Smooth muscle cell (in vitro differentiated cells): ENCODE data around the gene KHDC4. TPM values are rescaled to one million over a fixed set of nuclear protein-coding genes. Genes with fewer than 3 reads are reported as not detected.

Experiments
- DNase-seq: peaks from one replicate; lab custom pipeline; 2025; ENCODE audit not compliant: unreplicated experiment; lab: John Stamatoyannopoulos, UW
- H2AFZ ChIP-seq: fragments of 200-600 bp; sonication (generic); 2 replicates; pipeline ENCODE4 v1.6.0; 2016; ENCODE audit warnings: antibody characterized with exemption, low read depth, mild to moderate bottlenecking
- H3F3A ChIP-seq: fragments of 200-600 bp; sonication (generic); 2 replicates; pipeline ENCODE4 v1.6.0; 2017; ENCODE audit warnings: antibody characterized with exemption, low read depth
- H3K27ac ChIP-seq: fragments of 200-600 bp; sonication (generic); 2 replicates; pipeline ENCODE4 v1.5.1; 2016; ENCODE audit warnings: low read depth, mild to moderate bottlenecking
- H3K27me3 ChIP-seq: fragments of 200-600 bp; sonication (generic); 2 replicates; pipeline ENCODE4 v1.6.1; 2016; ENCODE audit warnings: low read depth, mild to moderate bottlenecking
- H3K36me3 ChIP-seq: fragments of 200-600 bp; sonication (generic); 2 replicates; pipeline ENCODE4 v1.5.1; 2016; ENCODE audit warnings: low read depth
- H3K4me1 ChIP-seq: fragments of 200-600 bp; sonication (generic); 2 replicates; pipeline ENCODE4 v1.5.1; 2016; ENCODE audit warnings: low read depth
- H3K4me2 ChIP-seq: fragments of 200-600 bp; sonication (generic); 2 replicates; pipeline ENCODE4 v1.6.0; 2016; ENCODE audit warnings: mild to moderate bottlenecking
- H3K4me3 ChIP-seq: fragments of 200-600 bp; sonication (generic); 2 replicates; pipeline ENCODE4 v1.5.1; 2016; ENCODE audit warnings: mild to moderate bottlenecking
- H3K79me2 ChIP-seq: fragments of 200-600 bp; sonication (generic); 2 replicates; pipeline ENCODE4 v1.6.0; 2016; ENCODE audit warnings: low read depth, mild to moderate bottlenecking
- H3K9ac ChIP-seq: fragments of 200-600 bp; sonication (generic); 2 replicates; pipeline ENCODE4 v1.6.0; 2016; ENCODE audit warnings: low read depth
- H3K9me3 ChIP-seq: fragments of 200-600 bp; sonication (generic); replicated peaks from 2 replicates; pipeline ENCODE4 v1.5.1; 2016; ENCODE audit warnings: low read depth
- H4K20me1 ChIP-seq: fragments of 200-600 bp; sonication (generic); 2 replicates; pipeline ENCODE4 v1.6.0; 2016; ENCODE audit warnings: low read depth
- whole genome bisulfite sequencing: methylation state at CpG from one replicate; pipeline ENCODE4 v1.1.7; 2016; ENCODE audit warnings: low lambda C conversion rate; 5-methylcytosine and 5-hydroxymethylcytosine counted together
- polyA plus RNA-seq: library from polyadenylated mRNA; unstranded; fragments of >200 nt; fragmentation: Nextera tagmentation; extraction: Ambion mirVana; gene quantifications from 2 replicates; pipeline ENCODE4 v1.2.1, GENCODE V29; 2016
- total RNA-seq: library from RNA; depleted of rRNA; stranded (reverse); fragments of >200 nt; gene quantifications from 2 replicates; pipeline ENCODE4 v1.2.3, GENCODE V29; 2014
- TF ChIP-seq, protein P1 (sequence below): fragments of 200-600 bp; sonication (generic); IDR thresholded peaks from 2 replicates; pipeline ENCODE4 v1.5.1; 2017; ENCODE audit warnings: borderline replicate concordance, mild to moderate bottlenecking, antibody characterized with exemption; ENCODE audit not compliant: insufficient read depth, poor library complexity, severe bottlenecking

The KHDC4 gene
- total and polyA plus RNA-seq, 2 experiments from 2014 or later: 14.9 to 41.7 TPM

DNA sequence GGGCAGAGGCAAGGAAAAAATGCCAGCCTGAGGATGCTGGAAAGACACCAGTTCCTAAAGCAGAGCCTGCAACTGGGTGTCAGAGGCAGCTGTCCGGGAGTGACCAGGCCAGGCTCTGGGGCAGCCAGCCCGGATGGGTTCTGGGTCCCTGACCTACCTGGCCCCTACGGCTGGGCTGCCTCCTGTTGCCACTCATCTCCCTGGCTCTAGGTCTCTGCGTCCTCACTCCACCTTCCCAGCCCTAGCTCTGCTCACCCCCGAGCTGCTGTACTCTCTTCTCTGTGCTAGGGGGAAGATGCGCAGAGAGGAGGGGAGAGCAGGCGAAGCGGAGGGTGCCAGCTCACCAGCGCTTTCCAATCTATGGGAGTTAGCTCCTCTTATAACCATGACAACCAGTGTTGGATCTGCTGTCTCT, 35.2 kb upstream of the KHDC4 start:
- WGBS: 97% methylated on average over 9 of the region's 9 CpGs
- H3K4me3 ChIP-seq: no peak overlapping the region
- no peak overlapping the region for H3K4me2 ChIP-seq
- H3K9ac ChIP-seq: no peak overlapping the region
- no peak overlapping the region for H2AFZ ChIP-seq
- peaks cover 36% of the 10 kb centered on the region for H3K4me1 ChIP-seq
- peak overlapping the region; percentile 76 for H3K27ac ChIP-seq
- no peak for DNase-seq
- peaks cover 80% of the 10 kb centered on the region for H3K79me2 ChIP-seq
- H3K27me3 ChIP-seq: no peaks in the 10 kb centered on the region
- TF ChIP-seq, protein P1, sequence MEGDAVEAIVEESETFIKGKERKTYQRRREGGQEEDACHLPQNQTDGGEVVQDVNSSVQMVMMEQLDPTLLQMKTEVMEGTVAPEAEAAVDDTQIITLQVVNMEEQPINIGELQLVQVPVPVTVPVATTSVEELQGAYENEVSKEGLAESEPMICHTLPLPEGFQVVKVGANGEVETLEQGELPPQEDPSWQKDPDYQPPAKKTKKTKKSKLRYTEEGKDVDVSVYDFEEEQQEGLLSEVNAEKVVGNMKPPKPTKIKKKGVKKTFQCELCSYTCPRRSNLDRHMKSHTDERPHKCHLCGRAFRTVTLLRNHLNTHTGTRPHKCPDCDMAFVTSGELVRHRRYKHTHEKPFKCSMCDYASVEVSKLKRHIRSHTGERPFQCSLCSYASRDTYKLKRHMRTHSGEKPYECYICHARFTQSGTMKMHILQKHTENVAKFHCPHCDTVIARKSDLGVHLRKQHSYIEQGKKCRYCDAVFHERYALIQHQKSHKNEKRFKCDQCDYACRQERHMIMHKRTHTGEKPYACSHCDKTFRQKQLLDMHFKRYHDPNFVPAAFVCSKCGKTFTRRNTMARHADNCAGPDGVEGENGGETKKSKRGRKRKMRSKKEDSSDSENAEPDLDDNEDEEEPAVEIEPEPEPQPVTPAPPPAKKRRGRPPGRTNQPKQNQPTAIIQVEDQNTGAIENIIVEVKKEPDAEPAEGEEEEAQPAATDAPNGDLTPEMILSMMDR: no peak
- no peaks in the 10 kb centered on the region for H3K36me3 ChIP-seq
- peaks cover 4% of the 10 kb centered on the region for H3F3A ChIP-seq
- H4K20me1 ChIP-seq: peaks cover 98% of the 10 kb centered on the region
- no peaks in the 10 kb centered on the region for H3K9me3 ChIP-seq

DNA sequence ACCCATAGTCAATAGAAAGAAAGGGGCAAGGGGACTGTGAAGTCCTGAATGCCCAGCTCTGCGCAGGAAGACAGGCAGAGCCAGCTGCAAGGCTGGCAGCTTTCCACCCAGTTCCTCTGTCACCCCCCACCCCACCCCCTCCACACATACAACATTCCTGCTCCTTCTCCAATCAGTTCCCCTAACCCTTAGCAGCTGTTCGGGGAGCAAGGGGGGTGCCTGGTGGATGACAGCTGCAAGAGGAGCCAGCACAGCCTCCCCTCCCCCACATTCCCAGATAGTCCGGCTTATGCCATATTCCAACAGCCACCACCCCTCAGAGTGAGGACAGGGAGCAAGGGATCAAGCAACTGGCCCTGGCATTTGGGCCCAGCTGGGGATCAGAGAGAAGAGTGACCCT, 34.5 kb upstream of the KHDC4 start:
- DNase-seq: no peak
- Histone ChIP-seq H3K27ac (no peak overlapping the region), H3K9ac (no peak overlapping the region), H3K79me2 (peaks cover 75% of the 10 kb centered on the region), H3K4me1 (peaks cover 32% of the 10 kb centered on the region), H3K4me2 (no peak overlapping the region), H3F3A (peaks cover 4% of the 10 kb centered on the region), H3K4me3 (no peak overlapping the region), H2AFZ (no peak overlapping the region), H3K9me3 (no peaks in the 10 kb centered on the region), H4K20me1 (peaks cover 95% of the 10 kb centered on the region), H3K27me3 (no peaks in the 10 kb centered on the region), H3K36me3 (no peaks in the 10 kb centered on the region)
- 73% methylated on average over 3 of the region's 3 CpGs for WGBS
- TF ChIP-seq, protein P1: no peak

- Histone ChIP-seq H4K20me1 (peaks cover 91% of the 10 kb centered on the region), H3K27ac (no peak overlapping the region), H3F3A (peaks cover 4% of the 10 kb centered on the region), H3K27me3 (no peaks in the 10 kb centered on the region), H3K4me1 (peaks cover 32% of the 10 kb centered on the region), H3K9ac (no peak overlapping the region), H3K4me3 (no peak overlapping the region), H3K9me3 (no peaks in the 10 kb centered on the region), H3K36me3 (no peaks in the 10 kb centered on the region), H3K4me2 (no peak overlapping the region), H2AFZ (no peak overlapping the region), H3K79me2 (peaks cover 69% of the 10 kb centered on the region)
- 93% methylated on average over 7 of the region's 7 CpGs for WGBS
- DNase-seq: no peak
- TF ChIP-seq, protein P1: no peak
Measured at GRCh38 chr1:155968051-155968400, 33.8 kb upstream of the KHDC4 start.

DNA sequence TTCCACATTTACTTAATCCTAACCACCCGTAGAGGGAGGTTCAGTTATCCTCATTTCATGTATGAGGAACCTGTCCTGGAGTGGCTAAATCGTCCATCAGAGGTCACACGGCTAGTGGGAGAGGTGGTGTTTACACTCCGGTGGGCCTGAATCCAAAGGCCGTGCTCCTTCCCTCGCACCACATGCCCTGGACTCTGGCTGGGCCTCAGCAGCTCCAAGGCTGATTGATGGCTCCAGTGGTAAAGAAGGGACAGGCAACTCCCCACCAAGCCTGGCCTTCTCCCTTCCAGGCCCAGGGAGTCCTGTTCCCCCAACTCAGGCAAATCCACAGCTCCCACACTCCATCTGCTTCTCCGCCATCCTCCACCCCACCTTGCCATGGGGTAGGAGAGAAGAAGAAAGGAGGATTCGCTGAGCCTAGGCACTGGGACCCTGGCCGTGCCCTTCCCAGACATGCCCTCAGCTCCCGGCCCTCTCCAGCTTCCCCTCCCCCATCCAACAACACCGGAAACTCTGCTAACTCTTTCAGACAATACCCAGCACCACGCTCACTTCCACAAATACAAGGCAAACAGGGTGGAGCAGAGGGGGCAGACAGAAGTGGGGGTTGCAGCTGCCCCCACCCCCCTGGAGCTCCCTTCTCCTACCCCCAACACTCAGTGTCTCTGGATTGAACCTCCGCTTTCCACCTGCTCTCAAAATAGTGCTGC, 33.3 kb upstream of the KHDC4 start:
- no peak overlapping the region for H3K9ac ChIP-seq
- no peaks in the 10 kb centered on the region for H3K9me3 ChIP-seq
- TF ChIP-seq, protein P1: no peak
- 77% methylated on average over 13 of the region's 13 CpGs for WGBS
- H4K20me1 ChIP-seq: peaks cover 85% of the 10 kb centered on the region
- peaks cover 32% of the 10 kb centered on the region for H3K4me1 ChIP-seq
- H3K27me3 ChIP-seq: no peaks in the 10 kb centered on the region
- peaks cover 64% of the 10 kb centered on the region for H3K79me2 ChIP-seq
- H3K4me3 ChIP-seq: no peak overlapping the region
- no peak for DNase-seq
- H3K27ac ChIP-seq: no peak overlapping the region
- no peaks in the 10 kb centered on the region for H3K36me3 ChIP-seq
- no peak overlapping the region for H2AFZ ChIP-seq
- peaks cover 4% of the 10 kb centered on the region for H3F3A ChIP-seq
- no peak overlapping the region for H3K4me2 ChIP-seq
